K562 (cell line): Measurements from ENCODE around the gene SAMD10. TPM values are rescaled to one million over a fixed set of nuclear protein-coding genes. Genes with fewer than 3 reads are reported as not detected.

Source experiments
- COPS2 ChIP-seq: fragments of 450-650 bp; conservative IDR thresholded peaks from 2 replicates; pipeline ENCODE4 v1.6.1; 2016; ENCODE audit warnings: mild to moderate bottlenecking, moderate library complexity
- CREBBP ChIP-seq: IDR thresholded peaks from one replicate; pipeline ENCODE4 v1.6.1; 2012; ENCODE audit warnings: low read depth, mild to moderate bottlenecking, control low read depth, inconsistent platforms, low read length
- DACH1 ChIP-seq: fragments of 450-650 bp; IDR thresholded peaks from 2 replicates; pipeline ENCODE4 v1.6.1; 2018; ENCODE audit not compliant: partially characterized antibody
- FOXM1 ChIP-seq, 2 experiments: fragments of 450-650 bp in 1 of 2; sonication (generic) in 1 of 2; formaldehyde crosslinking in 1 of 2; IDR thresholded peaks; 2 replicates each; pipeline versions ENCODE4 v1.6.1 to v1.9.0; 2017 to 2022; ENCODE audit warnings: low read depth in 2 of 2, mild to moderate bottlenecking in 2 of 2, missing genetic modification reagents in 1 of 2, moderate library complexity in 1 of 2
- MTA3 ChIP-seq: fragments of 450-650 bp; formaldehyde crosslinking; IDR thresholded peaks from 2 replicates; pipeline ENCODE4 v1.6.1; 2017; ENCODE audit warnings: mild to moderate bottlenecking, borderline replicate concordance
- NCOA2 ChIP-seq, 2 experiments: fragments of 450-650 bp; IDR thresholded peaks; 2 replicates each; pipeline ENCODE4 v1.6.1; 2018; ENCODE audit warnings: mild to moderate bottlenecking in 2 of 2, moderate library complexity in 1 of 2; ENCODE audit not compliant: partially characterized antibody in 2 of 2
- PHF20 ChIP-seq: fragments of 450-650 bp; IDR thresholded peaks from 2 replicates; pipeline ENCODE4 v1.6.1; 2018; ENCODE audit not compliant: partially characterized antibody
- POLR2H ChIP-seq: IDR thresholded peaks from 2 replicates; pipeline ENCODE4 v1.6.1; 2016; ENCODE audit warnings: missing genetic modification characterization, low read depth, mild to moderate bottlenecking, control low read depth, missing compliant biosample characterization, moderate library complexity
- PYGO2 ChIP-seq: fragments of 450-650 bp; IDR thresholded peaks from 2 replicates; pipeline ENCODE4 v1.6.1; 2016; ENCODE audit warnings: mild to moderate bottlenecking, missing genetic modification characterization, moderate library complexity, missing compliant biosample characterization
- RBM39 ChIP-seq: fragments of 200-400 bp; formaldehyde crosslinking; optimal IDR thresholded peaks from 2 replicates; pipeline ENCODE3; 2018; ENCODE audit warnings: low read depth, low read length
- RREB1 ChIP-seq: fragments of 250-450 bp; sonication (Bioruptor Pico); IDR thresholded peaks from 2 replicates; pipeline ENCODE4 v1.4.0; 2020
- SP1 ChIP-seq: sonication (generic); formaldehyde crosslinking; IDR thresholded peaks from 2 replicates; pipeline ENCODE4 v1.8.1; 2022; ENCODE audit warnings: mild to moderate bottlenecking, missing genetic modification reagents
- TRIM28 ChIP-seq: fragments of 450-650 bp; IDR thresholded peaks from 2 replicates; pipeline ENCODE4 v1.6.1; 2017
- TSC22D4 ChIP-seq: fragments of 450-650 bp; IDR thresholded peaks from 2 replicates; pipeline ENCODE4 v1.6.1; 2016; ENCODE audit warnings: missing genetic modification characterization, missing biosample characterization, control low read depth
- ZC3H11A ChIP-seq: IDR thresholded peaks from 2 replicates; pipeline ENCODE4 v1.6.1; 2012; ENCODE audit warnings: low read depth, low read length, improper control_type of control experiment
- ZNF12 ChIP-seq: sonication (generic); formaldehyde crosslinking; IDR thresholded peaks from 2 replicates; pipeline ENCODE4 v1.4.0; 2020; ENCODE audit warnings: mild to moderate bottlenecking, missing genetic modification reagents
- polyA plus RNA-seq, 8 experiments: library from polyadenylated mRNA; depleted of rRNA in 4 of 8; stranded (reverse) in 5 of 8; unstranded in 3 of 8; fragments of >200 nt; fragmentation: Nextera tagmentation in 2 of 8; fragmentation: Illumina TruSeq in 1 of 8; extraction: Ambion mirVana in 2 of 8; extraction: Trizol in 1 of 8; gene quantifications; 2 replicates each; pipeline versions ENCODE4 v1.2.1 to v1.2.3, GENCODE V29; 2011 to 2014; ENCODE audit warnings: inconsistent platforms in 1 of 8, missing spikeins in 1 of 8
- total RNA-seq, 7 experiments: library from RNA; depleted of rRNA in 6 of 7; stranded (reverse); fragments of >200 nt in 6 of 7; fragmentation: Illumina TruSeq in 2 of 7; extraction: Trizol in 2 of 7; gene quantifications; 2 replicates each; pipeline versions ENCODE4 v1.2.1 to v1.2.3, GENCODE V29; 2011 to 2021; ENCODE audit warnings: low replicate concordance in 1 of 7
- TF ChIP-seq, protein P1 (sequence below): fragments of 250-450 bp; sonication (Bioruptor Pico); IDR thresholded peaks from 2 replicates; pipeline ENCODE4 v1.4.0; 2020
- TF ChIP-seq, protein P2 (sequence below): fragments of 450-650 bp; IDR thresholded peaks from 2 replicates; pipeline ENCODE4 v1.7.1; 2018; ENCODE audit warnings: mild to moderate bottlenecking, low read depth; ENCODE audit not compliant: partially characterized antibody

The SAMD10 gene
- total and polyA plus RNA-seq, 9 of the 15 experiments (the other 6 are each of a cell fraction or from before 2014, with no cell fraction given): 0.37 to 15.2 (median 4.8) TPM

DNA sequence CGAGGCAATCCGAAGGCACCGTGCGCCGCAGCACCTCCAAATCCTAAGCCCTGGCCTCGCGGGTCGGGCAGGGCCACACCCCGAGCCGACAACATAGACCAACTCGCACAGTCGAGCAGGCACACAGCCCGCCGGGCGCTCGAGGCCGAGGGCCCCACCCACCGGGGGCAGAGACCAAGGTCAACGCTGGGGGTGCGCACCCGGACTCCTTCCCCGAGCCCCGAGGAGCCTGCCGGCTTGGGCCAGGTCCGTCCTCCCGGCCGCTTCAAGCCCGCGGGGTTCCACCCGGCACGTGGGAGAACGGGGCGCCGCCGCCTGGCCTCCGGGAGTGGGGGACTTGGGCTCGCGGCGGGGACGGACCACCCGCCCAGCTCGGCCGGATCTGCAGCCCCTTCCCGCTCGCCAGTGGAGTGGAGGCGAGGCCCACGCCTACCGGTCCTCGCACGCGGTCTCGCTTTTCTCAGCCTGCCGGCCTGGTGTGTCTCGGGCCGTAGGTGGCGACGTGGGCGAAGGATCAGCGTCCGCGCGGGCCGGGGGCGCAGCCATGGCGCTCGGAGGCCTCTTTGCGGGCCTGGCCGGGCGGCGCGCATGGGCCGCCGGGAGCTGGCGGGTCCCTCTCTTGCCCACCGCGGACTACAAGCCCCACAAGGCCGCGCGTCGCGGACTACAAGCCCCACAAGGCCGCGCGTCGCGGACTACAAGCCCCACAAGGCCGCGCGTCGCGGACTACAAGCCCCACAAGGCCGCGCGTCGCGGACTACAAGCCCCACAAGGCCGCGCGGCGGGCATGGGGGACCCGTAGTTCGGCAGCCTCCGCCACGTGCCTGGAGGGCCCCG lies 23.4 kb downstream of the SAMD10 start, which contains the start of gene UCKL1 (continued):
- TF ChIP-seq RREB1 (CRISPR knock-in tag): no peak
- TF ChIP-seq, protein P1, sequence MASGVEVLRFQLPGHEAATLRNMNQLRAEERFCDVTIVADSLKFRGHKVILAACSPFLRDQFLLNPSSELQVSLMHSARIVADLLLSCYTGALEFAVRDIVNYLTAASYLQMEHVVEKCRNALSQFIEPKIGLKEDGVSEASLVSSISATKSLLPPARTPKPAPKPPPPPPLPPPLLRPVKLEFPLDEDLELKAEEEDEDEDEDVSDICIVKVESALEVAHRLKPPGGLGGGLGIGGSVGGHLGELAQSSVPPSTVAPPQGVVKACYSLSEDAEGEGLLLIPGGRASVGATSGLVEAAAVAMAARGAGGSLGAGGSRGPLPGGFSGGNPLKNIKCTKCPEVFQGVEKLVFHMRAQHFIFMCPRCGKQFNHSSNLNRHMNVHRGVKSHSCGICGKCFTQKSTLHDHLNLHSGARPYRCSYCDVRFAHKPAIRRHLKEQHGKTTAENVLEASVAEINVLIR (CRISPR knock-in tag): 0 out of 2 replicates have a peak, but pooled peaks have one; percentile 34
- no peak for TF ChIP-seq TRIM28
- TF ChIP-seq CREBBP: no peak
- no peak for TF ChIP-seq PYGO2 (tag)
- no peak for TF ChIP-seq COPS2
- TF ChIP-seq ZC3H11A: 0 out of 2 replicates have a peak, but pooled peaks have one; percentile 50
- TF ChIP-seq TSC22D4 (tag): no peak
- TF ChIP-seq ZNF12 (CRISPR knock-in tag): no peak; the same call in 1 of the 2 replicates
- peak; percentile 76 for TF ChIP-seq PHF20
- TF ChIP-seq FOXM1 (IDR thresholded peaks at IDR 0.05; ENCODE audit: low read depth): no peak
- TF ChIP-seq FOXM1 (CRISPR knock-in tag; IDR thresholded peaks at IDR 0.05; ENCODE audit: low read depth): no peak; the same call in 1 of the 2 replicates
- TF ChIP-seq, protein P2, sequence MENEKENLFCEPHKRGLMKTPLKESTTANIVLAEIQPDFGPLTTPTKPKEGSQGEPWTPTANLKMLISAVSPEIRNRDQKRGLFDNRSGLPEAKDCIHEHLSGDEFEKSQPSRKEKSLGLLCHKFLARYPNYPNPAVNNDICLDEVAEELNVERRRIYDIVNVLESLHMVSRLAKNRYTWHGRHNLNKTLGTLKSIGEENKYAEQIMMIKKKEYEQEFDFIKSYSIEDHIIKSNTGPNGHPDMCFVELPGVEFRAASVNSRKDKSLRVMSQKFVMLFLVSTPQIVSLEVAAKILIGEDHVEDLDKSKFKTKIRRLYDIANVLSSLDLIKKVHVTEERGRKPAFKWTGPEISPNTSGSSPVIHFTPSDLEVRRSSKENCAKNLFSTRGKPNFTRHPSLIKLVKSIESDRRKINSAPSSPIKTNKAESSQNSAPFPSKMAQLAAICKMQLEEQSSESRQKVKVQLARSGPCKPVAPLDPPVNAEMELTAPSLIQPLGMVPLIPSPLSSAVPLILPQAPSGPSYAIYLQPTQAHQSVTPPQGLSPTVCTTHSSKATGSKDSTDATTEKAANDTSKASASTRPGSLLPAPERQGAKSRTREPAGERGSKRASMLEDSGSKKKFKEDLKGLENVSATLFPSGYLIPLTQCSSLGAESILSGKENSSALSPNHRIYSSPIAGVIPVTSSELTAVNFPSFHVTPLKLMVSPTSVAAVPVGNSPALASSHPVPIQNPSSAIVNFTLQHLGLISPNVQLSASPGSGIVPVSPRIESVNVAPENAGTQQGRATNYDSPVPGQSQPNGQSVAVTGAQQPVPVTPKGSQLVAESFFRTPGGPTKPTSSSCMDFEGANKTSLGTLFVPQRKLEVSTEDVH: no peak
- TF ChIP-seq SP1 (CRISPR knock-in tag): peak; percentile 86
- TF ChIP-seq MTA3: peak; percentile 67
- TF ChIP-seq NCOA2 (IDR thresholded peaks at IDR 0.05; ENCODE audit: partially characterized antibody in 2 of 2): no peak
- TF ChIP-seq DACH1: no peak
- peak; percentile 79; the same call in 1 of the 2 replicates for TF ChIP-seq POLR2H
- TF ChIP-seq RBM39: no peak
